ENCODE measurements around the gene GJC1.

- TF ChIP-seq CTCF (IDR thresholded peaks at IDR 0.05; ENCODE audit: low read depth, low read length) (no peak), EZH2phosphoT487 (IDR thresholded peaks at IDR 0.05; ENCODE audit: low read depth) (no peak)
Observed at GRCh38 chr17:44795421-44795820, 34.7 kb downstream of the GJC1 start.

Measured in OCI-LY3 (cell line).